A549 (cell line): ENCODE data around the gene SMIM17. TPM values are rescaled to one million over a fixed set of nuclear protein-coding genes. Genes with fewer than 3 reads are reported as not detected.

Experiments
- ATAC-seq, 2 experiments: fragments of 200-7000 bp in 1 of 2; fragments of >200 bp in 1 of 2; cut with Nextera tagmentation in 1 of 2; cut with Tn5 transposase in 1 of 2; 3 replicates each; pipeline versions ENCODE4 v1.8.0 to v1.9.1; 2018 to 2020; ENCODE audit warnings: mild to moderate bottlenecking in 1 of 2, moderate library complexity in 1 of 2
- CTCF ChIA-PET: fragments of 300-600 bp; sonication (Branson Sonifier 250); formaldehyde crosslinking; extraction: SDS; loops from one replicate; lab custom pipeline; 2021; ENCODE audit warnings: antibody characterized with exemption, inconsistent platforms; lab: Yijun Ruan, JAX
- POLR2A ChIA-PET: fragments of 350-600 bp; formaldehyde crosslinking; extraction: SDS; loops from one replicate; lab custom pipeline; 2021; ENCODE audit warnings: antibody characterized with exemption, inconsistent platforms; lab: Yijun Ruan, JAX
- DNase-seq, 2 experiments: peaks; one replicate each; pipeline versions ENCODE4 v3.0.0 to v3.0.0-alpha.2; 2011 to 2016; ENCODE audit warnings: low read depth in 1 of 2, low spot score in 1 of 2
- FAIRE-seq: peaks from 2 replicates; lab custom pipeline; 2011; peaks lifted over from hg19 to GRCh38; lab: Jason Lieb, UNC
- H3K27ac ChIP-seq, 2 experiments: fragments of >200 bp; sonication (Bioruptor Twin); formaldehyde crosslinking; 3 replicates each; pipeline ENCODE4 v1.5.1; 2016 to 2017
- H3K4me1 ChIP-seq: fragments of >200 bp; sonication (Bioruptor Twin); formaldehyde crosslinking; 3 replicates; pipeline ENCODE4 v1.6.1; 2016
- H3K4me2 ChIP-seq: fragments of >200 bp; sonication (Bioruptor Twin); formaldehyde crosslinking; 3 replicates; pipeline ENCODE4 v1.6.1; 2016
- H3K4me3 ChIP-seq: fragments of >200 bp; sonication (Bioruptor Twin); formaldehyde crosslinking; 3 replicates; pipeline ENCODE4 v1.5.1; 2016
- H3K9me3 ChIP-seq: fragments of >200 bp; sonication (Bioruptor Twin); formaldehyde crosslinking; 3 replicates; pipeline ENCODE4 v1.6.1; 2016
- EP300 ChIP-seq, 2 experiments: fragments of >200 bp; sonication (Bioruptor Twin); formaldehyde crosslinking; IDR thresholded peaks; 2 replicates in 1 of 2; 3 replicates in 1 of 2; pipeline ENCODE4 v1.6.1; 2016 to 2017
- ESRRA ChIP-seq: fragments of 150-350 bp; IDR thresholded peaks from 2 replicates; pipeline ENCODE4 v1.6.1; 2014; ENCODE audit warnings: mild to moderate bottlenecking, low read length, borderline replicate concordance
- FOSB ChIP-seq: fragments of 250-450 bp; sonication (Bioruptor Pico); IDR thresholded peaks from 2 replicates; pipeline ENCODE4 v1.5.0; 2020; ENCODE audit warnings: mild to moderate bottlenecking, moderate library complexity
- GATA3 ChIP-seq: IDR thresholded peaks from 2 replicates; pipeline ENCODE4 v1.6.1; 2012; ENCODE audit warnings: borderline replicate concordance
- HOXA7 ChIP-seq: fragments of 250-450 bp; sonication (Bioruptor Pico); IDR thresholded peaks from 2 replicates; pipeline ENCODE4 v1.5.0; 2020; ENCODE audit warnings: mild to moderate bottlenecking, moderate library complexity
- HOXB5 ChIP-seq: fragments of 250-450 bp; sonication (Bioruptor Pico); IDR thresholded peaks from 2 replicates; pipeline ENCODE4 v1.5.0; 2020; ENCODE audit warnings: mild to moderate bottlenecking, moderate library complexity
- JUNB ChIP-seq: fragments of >200 bp; sonication (Bioruptor Twin); formaldehyde crosslinking; IDR thresholded peaks from 2 replicates; pipeline ENCODE4 v1.6.1; 2016
- KDM1A ChIP-seq: fragments of 200-600 bp; sonication (generic); IDR thresholded peaks from 2 replicates; pipeline ENCODE4 v1.6.1; 2016; ENCODE audit warnings: low read depth, mild to moderate bottlenecking
- MAZ ChIP-seq: fragments of 150-350 bp; IDR thresholded peaks from 2 replicates; pipeline ENCODE4 v1.6.1; 2014; ENCODE audit warnings: antibody characterized with exemption, low read depth, low read length, borderline replicate concordance
- MYC ChIP-seq: IDR thresholded peaks from 2 replicates; pipeline ENCODE4 v1.6.1; 2012; ENCODE audit warnings: mild to moderate bottlenecking, inconsistent platforms, low read length, improper control_type of control experiment, borderline replicate concordance
- NPAS2 ChIP-seq: fragments of 250-450 bp; sonication (Bioruptor Pico); IDR thresholded peaks from 2 replicates; pipeline ENCODE4 v1.8.0; 2022; ENCODE audit warnings: mild to moderate bottlenecking, moderate library complexity, borderline replicate concordance
- RAD21 ChIP-seq, 2 experiments: fragments of >200 bp in 1 of 2; sonication (Bioruptor Twin) in 1 of 2; formaldehyde crosslinking in 1 of 2; IDR thresholded peaks in 1 of 2; conservative IDR thresholded peaks in 1 of 2; 2 replicates in 1 of 2; 3 replicates in 1 of 2; pipeline ENCODE4 v1.6.1; 2012 to 2018; ENCODE audit warnings: inconsistent platforms in 1 of 2
- RFX5 ChIP-seq: fragments of 450-650 bp; IDR thresholded peaks from 2 replicates; pipeline ENCODE4 v1.7.1; 2014; ENCODE audit warnings: antibody characterized with exemption, mild to moderate bottlenecking, moderate library complexity
- SREBF2 ChIP-seq: fragments of 450-650 bp; IDR thresholded peaks from 2 replicates; pipeline ENCODE4 v1.6.1; 2014; ENCODE audit warnings: mild to moderate bottlenecking, moderate library complexity
- TP53 ChIP-seq: fragments of 250-450 bp; sonication (Bioruptor Pico); IDR thresholded peaks from 2 replicates; pipeline ENCODE4 v1.5.0; 2021; ENCODE audit warnings: mild to moderate bottlenecking, moderate library complexity
- ZC3H11A ChIP-seq: fragments of 450-650 bp; IDR thresholded peaks from 2 replicates; pipeline ENCODE4 v1.6.1; 2014; ENCODE audit warnings: antibody characterized with exemption, mild to moderate bottlenecking
- ZNF302 ChIP-seq: fragments of 250-450 bp; sonication (Bioruptor Pico); IDR thresholded peaks from 2 replicates; pipeline ENCODE4 v1.9.0; 2021; ENCODE audit warnings: inconsistent platforms, mild to moderate bottlenecking, moderate library complexity
- ZSCAN20 ChIP-seq: fragments of 250-450 bp; sonication (Bioruptor Pico); IDR thresholded peaks from 2 replicates; pipeline ENCODE4 v1.8.0; 2022; ENCODE audit warnings: mild to moderate bottlenecking, moderate library complexity
- WGBS: methylation state at CpG from one replicate; pipeline ENCODE4 v1.1.6; 2017; ENCODE audit errors: missing lambda C conversion rate; 5-methylcytosine and 5-hydroxymethylcytosine counted together
- polyA plus RNA-seq, 4 experiments: library from polyadenylated mRNA; depleted of rRNA in 3 of 4; stranded (reverse); fragments of >200 nt; fragmentation: RNase III in 1 of 4; extraction: RNeasy Plus Mini Kit Qiagen cat#74134 plus additional on column Dnase treatment in 1 of 4; gene quantifications; 2 replicates in 3 of 4; 3 replicates in 1 of 4; pipeline ENCODE4 v1.2.3, GENCODE V29; 2011 to 2017
- TF ChIP-seq, protein P1 (sequence below): fragments of 150-350 bp; IDR thresholded peaks from 2 replicates; pipeline ENCODE4 v1.6.1; 2014; ENCODE audit warnings: low read depth, mild to moderate bottlenecking, low read length
- TF ChIP-seq, protein P2 (sequence below): fragments of 250-450 bp; sonication (Bioruptor Pico); IDR thresholded peaks from 2 replicates; pipeline ENCODE4 v1.5.0; 2021; ENCODE audit warnings: mild to moderate bottlenecking, moderate library complexity, borderline replicate concordance

SMIM17 gene
- polyA plus RNA-seq, 2 of the 4 experiments (the other 2 are of a cell fraction): not detected

DNA sequence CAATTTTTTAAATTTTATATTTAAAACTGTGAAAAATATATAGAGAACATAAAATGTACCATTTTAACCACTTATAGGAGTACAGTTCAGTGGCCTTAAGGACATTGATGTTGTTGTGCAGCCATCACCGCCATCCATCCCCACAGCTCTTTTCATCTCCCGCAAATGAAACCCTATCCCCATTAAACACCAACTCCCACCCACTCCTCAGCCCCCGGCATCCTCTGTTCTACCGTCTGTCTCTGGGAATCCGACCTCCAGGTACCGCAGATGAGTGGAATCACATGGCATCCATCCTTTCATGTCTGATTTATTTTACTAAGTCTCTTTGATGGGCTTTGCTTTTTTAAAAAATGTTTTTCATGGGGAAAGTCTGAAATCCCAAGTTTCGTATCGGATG, 23.8 kb upstream of the SMIM17 start:
- CTCF ChIA-PET: no interaction called here
- POLR2A ChIA-PET: no interaction called here
- 84% methylated on average over 8 of the region's 8 CpGs for WGBS
- H3K4me1 ChIP-seq: no peaks in the 10 kb centered on the region
- H3K4me2 ChIP-seq: no peak overlapping the region
- no peak overlapping the region for H3K4me3 ChIP-seq
- no peak overlapping the region for H3K27ac ChIP-seq
- TF ChIP-seq ZSCAN20 (CRISPR knock-in tag) (no peak), ESRRA (no peak), HOXB5 (CRISPR knock-in tag) (no peak), RAD21 (conservative IDR thresholded peaks at IDR 0.05 in 1 of 2, IDR thresholded peaks at IDR 0.05 in 1 of 2) (no peak), NPAS2 (CRISPR knock-in tag) (no peak), ZNF302 (CRISPR knock-in tag) (no peak), HOXA7 (CRISPR knock-in tag) (no peak), ZC3H11A (no peak)
- ATAC-seq (no peak), DNase-seq (no peak), FAIRE-seq (no peak)
- H3K9me3 ChIP-seq: peaks cover 94% of the 10 kb centered on the region

DNA sequence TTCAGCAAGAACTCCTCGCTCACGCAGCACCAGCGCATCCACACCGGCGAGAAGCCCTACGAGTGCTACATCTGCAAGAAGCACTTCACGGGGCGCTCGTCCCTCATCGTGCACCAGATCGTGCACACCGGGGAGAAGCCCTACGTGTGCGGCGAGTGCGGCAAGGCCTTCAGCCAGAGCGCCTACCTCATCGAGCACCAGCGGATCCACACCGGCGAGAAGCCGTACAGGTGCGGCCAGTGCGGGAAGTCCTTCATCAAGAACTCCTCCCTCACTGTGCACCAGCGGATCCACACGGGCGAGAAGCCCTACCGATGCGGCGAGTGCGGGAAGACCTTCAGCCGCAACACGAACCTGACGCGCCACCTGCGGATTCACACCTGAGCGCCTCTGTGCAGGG, 20.6 kb upstream of the SMIM17 start:
- H3K4me3 ChIP-seq: no peak overlapping the region
- H3K27ac ChIP-seq: no peak overlapping the region
- no peak for FAIRE-seq
- TF ChIP-seq SREBF2 (no peak), TP53 (CRISPR knock-in tag) (no peak), RFX5 (no peak), MYC (no peak), FOSB (no peak), KDM1A (no peak), JUNB (no peak), ZNF302 (CRISPR knock-in tag) (no peak), GATA3 (no peak), MAZ (no peak), HOXA7 (CRISPR knock-in tag) (no peak), NPAS2 (CRISPR knock-in tag) (no peak)
- TF ChIP-seq, protein P1, sequence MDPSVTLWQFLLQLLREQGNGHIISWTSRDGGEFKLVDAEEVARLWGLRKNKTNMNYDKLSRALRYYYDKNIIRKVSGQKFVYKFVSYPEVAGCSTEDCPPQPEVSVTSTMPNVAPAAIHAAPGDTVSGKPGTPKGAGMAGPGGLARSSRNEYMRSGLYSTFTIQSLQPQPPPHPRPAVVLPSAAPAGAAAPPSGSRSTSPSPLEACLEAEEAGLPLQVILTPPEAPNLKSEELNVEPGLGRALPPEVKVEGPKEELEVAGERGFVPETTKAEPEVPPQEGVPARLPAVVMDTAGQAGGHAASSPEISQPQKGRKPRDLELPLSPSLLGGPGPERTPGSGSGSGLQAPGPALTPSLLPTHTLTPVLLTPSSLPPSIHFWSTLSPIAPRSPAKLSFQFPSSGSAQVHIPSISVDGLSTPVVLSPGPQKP: no peak
- TF ChIP-seq, protein P2, sequence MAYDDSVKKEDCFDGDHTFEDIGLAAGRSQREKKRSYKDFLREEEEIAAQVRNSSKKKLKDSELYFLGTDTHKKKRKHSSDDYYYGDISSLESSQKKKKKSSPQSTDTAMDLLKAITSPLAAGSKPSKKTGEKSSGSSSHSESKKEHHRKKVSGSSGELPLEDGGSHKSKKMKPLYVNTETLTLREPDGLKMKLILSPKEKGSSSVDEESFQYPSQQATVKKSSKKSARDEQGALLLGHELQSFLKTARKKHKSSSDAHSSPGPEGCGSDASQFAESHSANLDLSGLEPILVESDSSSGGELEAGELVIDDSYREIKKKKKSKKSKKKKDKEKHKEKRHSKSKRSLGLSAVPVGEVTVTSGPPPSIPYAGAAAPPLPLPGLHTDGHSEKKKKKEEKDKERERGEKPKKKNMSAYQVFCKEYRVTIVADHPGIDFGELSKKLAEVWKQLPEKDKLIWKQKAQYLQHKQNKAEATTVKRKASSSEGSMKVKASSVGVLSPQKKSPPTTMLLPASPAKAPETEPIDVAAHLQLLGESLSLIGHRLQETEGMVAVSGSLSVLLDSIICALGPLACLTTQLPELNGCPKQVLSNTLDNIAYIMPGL (CRISPR knock-in tag): no peak
- H3K4me1 ChIP-seq: no peaks in the 10 kb centered on the region
- DNase-seq: no peak
- ChIA-PET POLR2A (no interaction called here), CTCF (no interaction called here)
- ATAC-seq: no peak
- WGBS: 95% methylated on average over 37 of the region's 37 CpGs
- H3K9me3 ChIP-seq: peaks cover 96% of the 10 kb centered on the region
- H3K4me2 ChIP-seq: no peak overlapping the region

DNA sequence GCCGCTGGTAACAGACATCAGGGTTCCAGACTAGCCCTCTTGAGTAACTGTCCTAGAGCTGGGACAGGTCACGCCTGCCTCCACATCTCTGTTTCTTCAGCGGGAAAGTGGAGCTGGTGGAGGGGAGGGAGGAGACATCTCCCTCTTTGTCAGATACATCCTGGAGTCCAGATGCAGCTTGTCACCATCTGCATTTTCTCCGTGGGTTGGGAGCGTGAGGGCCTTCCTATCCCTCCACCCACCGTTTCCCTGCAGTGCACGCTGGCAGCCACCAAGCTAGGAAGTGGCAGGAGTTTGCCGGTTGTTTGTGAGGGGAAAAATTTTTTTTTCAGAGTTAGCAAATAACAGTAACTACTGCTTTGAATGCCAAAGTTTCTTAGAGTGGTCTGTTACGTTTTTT, 20.0 kb upstream of the SMIM17 start:
- Histone ChIP-seq H3K4me1 (no peaks in the 10 kb centered on the region), H3K9me3 (peaks cover 96% of the 10 kb centered on the region), H3K4me3 (no peak overlapping the region), H3K27ac (no peak overlapping the region), H3K4me2 (no peak overlapping the region)
- FAIRE-seq (no peak), ATAC-seq (no peak), DNase-seq (no peak)
- no peak for TF ChIP-seq EP300 (IDR thresholded peaks at IDR 0.05)
- TF ChIP-seq ZC3H11A: no peak
- CTCF ChIA-PET: interaction anchor here (1.0 kb wide), 1 partner anchor 179 kb away, joined by 3 read pairs; no protein-coding TSS in a partner anchor
- POLR2A ChIA-PET: no interaction called here
- 94% methylated on average over 9 of the region's 9 CpGs for WGBS
